ENCODE measurements around the gene LRRTM4.

- TF ChIP-seq CTCF (IDR thresholded peaks at IDR 0.05; ENCODE audit: low read depth, low read length) (no peak), EZH2phosphoT487 (IDR thresholded peaks at IDR 0.05; ENCODE audit: low read depth) (no peak)
Measured at GRCh38 chr2:77017355-77017745, 504.8 kb downstream of the LRRTM4 start.

All from OCI-LY3 (cell line).